Measurements from ENCODE around the gene HNRNPUL1.

Gene HNRNPUL1

GRCh38 chr19:41299046-41299754 lies 35.0 kb downstream of the HNRNPUL1 start:
- H3K27me3 ChIP-seq (replicated peaks): no peaks in the 10 kb centered on the region
- DNase-seq: no peak
- peak overlapping the region; percentile 83 for H3K27ac ChIP-seq
- H3K36me3 ChIP-seq (replicated peaks): peaks cover 89% of the 10 kb centered on the region
- in situ Hi-C loops (cut with HindIII; ENCODE audit: low pct_ligation_motif_present, low sequenced_read_pairs): no loop called here
- no peak for TF ChIP-seq CTCF (IDR thresholded peaks at IDR 0.05; ENCODE audit: low read depth, low read length, missing control alignments)
- H3K4me3 ChIP-seq (ENCODE audit: low read depth, low read length): no peak overlapping the region

- Histone ChIP-seq H3K27me3 (replicated peaks) (no peaks in the 10 kb centered on the region), H3K27ac (peak overlapping the region; percentile 83), H3K36me3 (replicated peaks) (peaks cover 89% of the 10 kb centered on the region), H3K4me3 (ENCODE audit: low read depth, low read length) (no peak overlapping the region)
- peak; percentile 78 for DNase-seq
- no peak for TF ChIP-seq CTCF (IDR thresholded peaks at IDR 0.05; ENCODE audit: low read depth, low read length, missing control alignments)
- in situ Hi-C loops (cut with HindIII; ENCODE audit: low pct_ligation_motif_present, low sequenced_read_pairs): no loop called here
Observed at GRCh38 chr19:41299755-41300089, 35.5 kb downstream of the HNRNPUL1 start.

GRCh38 chr19:41300555-41300954 lies 36.4 kb downstream of the HNRNPUL1 start:
- Histone ChIP-seq H3K27ac (no peak overlapping the region), H3K27me3 (replicated peaks) (no peaks in the 10 kb centered on the region), H3K4me3 (ENCODE audit: low read depth, low read length) (no peak overlapping the region), H3K36me3 (replicated peaks) (peaks cover 88% of the 10 kb centered on the region)
- DNase-seq: no peak
- in situ Hi-C loops (cut with HindIII; ENCODE audit: low pct_ligation_motif_present, low sequenced_read_pairs): no loop called here
- TF ChIP-seq CTCF (IDR thresholded peaks at IDR 0.05; ENCODE audit: low read depth, low read length, missing control alignments): no peak

GRCh38 chr19:41302624-41303351 lies 38.6 kb downstream of the HNRNPUL1 start:
- no peak for DNase-seq
- Histone ChIP-seq H3K4me3 (ENCODE audit: low read depth, low read length) (no peak overlapping the region), H3K36me3 (replicated peaks) (peaks cover 83% of the 10 kb centered on the region), H3K27ac (no peak overlapping the region), H3K27me3 (replicated peaks) (no peaks in the 10 kb centered on the region)
- in situ Hi-C loops (cut with HindIII; ENCODE audit: low pct_ligation_motif_present, low sequenced_read_pairs): no loop called here
- TF ChIP-seq CTCF (IDR thresholded peaks at IDR 0.05; ENCODE audit: low read depth, low read length, missing control alignments): no peak

- no peaks in the 10 kb centered on the region for H3K27me3 ChIP-seq (replicated peaks)
- H3K36me3 ChIP-seq (replicated peaks): peaks cover 78% of the 10 kb centered on the region
- H3K4me3 ChIP-seq (ENCODE audit: low read depth, low read length): no peak overlapping the region
- no peak overlapping the region for H3K27ac ChIP-seq
- TF ChIP-seq CTCF (IDR thresholded peaks at IDR 0.05; ENCODE audit: low read depth, low read length, missing control alignments): no peak
- no peak for DNase-seq
- in situ Hi-C loops (cut with HindIII; ENCODE audit: low pct_ligation_motif_present, low sequenced_read_pairs): no loop called here
Observed at GRCh38 chr19:41303954-41304353, 39.8 kb downstream of the HNRNPUL1 start.
